Stimulated activated CD8-positive, alpha-beta memory T cell treated with anti-CD3 and anti-CD28 coated beads, Interleukin-4, amount 100 ng/mL, for 24 hours (primary cell): ENCODE results near the gene IRX2.

Experiments used
- DNase-seq: peaks from one replicate; pipeline ENCODE4 v3.0.0-alpha.2; 2020; ENCODE audit warnings: low read depth

Gene IRX2

DNA sequence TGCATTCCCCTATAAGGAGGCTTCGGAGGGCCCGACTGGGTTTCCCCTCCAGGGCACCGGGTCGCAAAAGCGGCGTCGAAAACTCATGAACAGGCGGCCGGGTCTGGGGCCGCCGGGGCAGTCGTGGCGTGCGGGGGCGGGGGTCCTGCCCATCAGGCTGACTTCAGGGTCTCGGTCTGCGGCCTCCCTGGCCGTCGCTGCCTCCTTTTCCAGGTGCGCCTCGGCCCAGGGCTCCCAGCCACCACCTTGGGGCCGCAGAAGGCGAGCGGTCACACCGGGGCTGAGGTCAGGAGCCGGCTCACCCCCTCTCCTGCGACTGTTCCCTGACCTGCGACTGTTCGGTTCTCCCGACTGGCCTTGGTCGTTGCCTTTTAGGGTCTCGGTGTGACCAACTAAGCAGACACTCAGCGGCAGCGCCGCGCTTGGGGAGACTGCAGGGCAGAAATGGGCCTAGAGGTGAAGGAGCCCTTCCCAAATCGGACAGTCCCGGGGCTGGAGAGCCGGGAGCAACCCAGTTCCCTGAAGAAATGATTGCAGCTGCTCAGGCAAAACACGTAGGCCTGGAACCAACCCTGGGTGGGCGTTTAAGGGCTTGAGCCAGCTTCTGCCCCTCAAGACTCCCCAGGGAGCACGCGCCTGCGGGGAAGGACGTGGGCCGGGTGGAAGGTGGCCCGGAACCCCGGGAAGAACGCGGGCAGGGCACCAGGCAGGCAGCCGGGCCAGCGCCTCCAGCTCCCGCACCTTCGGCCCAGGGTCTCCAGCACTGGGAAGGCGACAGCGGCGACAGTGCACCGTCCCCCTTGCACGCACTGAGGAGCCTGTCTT, 11.2 kb downstream of the IRX2 start:
- DNase-seq = no peak

GRCh38 chr5:2739360-2740050, 12.0 kb downstream of the IRX2 start:
- no peak for DNase-seq

- DNase-seq = no peak
These were observed 12.6 kb downstream of the IRX2 start for GRCh38 chr5:2738700-2739359.

- no peak for DNase-seq
These were observed 13.2 kb downstream of the IRX2 start for GRCh38 chr5:2738156-2738699.

DNA sequence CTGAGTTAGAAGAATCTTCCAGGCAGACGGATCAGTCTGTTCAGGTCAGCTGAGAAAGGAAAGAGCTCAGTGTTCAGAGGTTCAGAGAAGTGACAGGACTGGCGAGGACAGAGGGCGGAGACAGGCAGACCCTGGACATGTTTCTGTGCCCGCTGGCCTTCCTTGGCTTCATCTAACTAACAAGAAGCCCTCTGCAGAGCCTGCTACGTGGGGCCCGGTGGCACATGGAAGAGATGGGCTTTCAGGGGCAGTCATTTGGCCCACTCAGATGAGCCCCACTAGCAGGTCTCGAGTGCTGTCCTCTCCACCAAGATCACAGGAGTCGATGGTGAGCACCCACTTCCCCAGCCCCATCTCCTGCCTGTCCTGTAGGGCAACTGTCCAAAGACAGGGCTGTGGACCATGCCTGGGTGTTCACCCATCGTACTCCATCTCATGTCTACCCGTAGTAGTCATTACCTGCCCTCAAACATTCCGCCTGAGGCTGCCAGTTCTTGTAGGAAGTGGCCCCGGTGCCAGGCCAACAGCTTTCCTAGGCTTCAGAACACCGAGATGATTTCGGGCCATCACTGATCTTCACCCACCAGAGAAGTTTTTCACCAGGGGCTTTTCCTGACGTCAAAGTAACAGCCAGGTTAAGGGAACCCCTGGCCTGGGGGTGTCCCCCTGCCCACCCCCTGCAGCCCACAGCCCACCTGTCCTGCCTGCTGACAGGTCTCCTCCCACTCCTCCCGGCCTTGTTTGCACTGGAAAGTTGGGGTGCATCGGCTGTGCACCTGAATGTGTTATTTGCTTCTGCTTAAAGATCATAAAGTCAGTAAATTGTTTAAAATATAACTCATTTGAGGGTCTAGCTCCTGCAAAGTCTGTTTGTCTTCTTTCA, 14.0 kb downstream of the IRX2 start:
- DNase-seq = no peak

DNA sequence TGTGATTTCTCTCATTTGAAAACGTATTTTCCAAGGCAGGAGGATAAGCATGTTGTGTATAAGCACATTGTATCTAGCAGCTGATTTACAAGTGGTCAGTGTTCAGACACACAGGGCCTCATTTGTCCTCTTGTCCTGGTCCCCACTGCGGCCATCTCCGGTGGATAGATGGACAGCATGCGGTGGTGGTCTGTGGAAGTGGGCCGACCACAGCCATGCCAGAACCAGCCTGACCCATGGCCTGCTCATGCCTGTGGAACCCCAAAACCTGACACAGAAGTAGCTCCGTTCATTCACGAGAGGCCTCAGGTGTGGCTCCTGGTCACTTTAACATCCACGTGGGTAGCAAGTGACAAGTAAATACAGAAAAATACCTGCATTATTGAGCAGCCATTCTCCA, 14.6 kb downstream of the IRX2 start:
- no peak for DNase-seq

DNA sequence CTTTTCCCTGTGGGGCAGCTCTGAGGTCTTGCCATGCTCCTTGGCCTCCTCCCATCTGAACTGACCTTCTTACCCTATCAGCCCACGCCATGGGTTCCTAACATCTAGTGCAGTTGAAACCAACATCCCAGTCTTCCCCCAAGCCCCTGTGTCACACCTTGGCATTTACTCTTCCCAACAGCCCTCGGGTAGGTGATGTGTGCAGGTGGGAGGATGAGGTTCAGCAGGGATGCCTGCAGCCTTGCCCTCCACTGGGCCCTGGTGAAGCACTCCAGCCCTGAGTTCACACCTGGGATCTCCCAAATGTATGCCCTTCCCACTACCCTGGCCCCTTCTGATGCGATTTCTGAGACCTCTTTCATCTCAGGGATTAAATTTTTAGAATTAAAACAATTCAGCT, 15.5 kb downstream of the IRX2 start:
- no peak for DNase-seq

GRCh38 chr5:2732850-2733249, 18.6 kb downstream of the IRX2 start:
- DNase-seq = no peak

DNA sequence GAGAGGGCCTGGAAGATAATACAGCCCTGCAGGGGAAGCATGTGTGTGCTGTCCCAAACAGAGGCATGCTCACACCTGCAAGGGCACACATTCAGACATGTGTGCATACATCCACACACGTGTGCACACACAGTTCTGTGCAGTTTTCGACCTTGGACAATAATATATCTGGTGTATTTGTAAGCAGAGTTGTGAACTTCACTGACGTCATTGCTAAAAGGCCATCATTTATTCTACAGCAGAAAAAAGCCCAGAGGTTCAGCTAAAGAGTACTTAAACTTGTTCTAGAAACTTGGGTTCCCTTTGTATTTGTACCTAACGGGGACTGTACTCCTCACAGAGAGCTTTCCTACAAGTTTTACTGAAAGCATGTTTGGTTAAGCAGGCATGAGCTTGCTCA, 19.5 kb downstream of the IRX2 start:
- no peak for DNase-seq

GRCh38 chr5:2729189-2729588, 22.3 kb downstream of the IRX2 start:
- DNase-seq = no peak

- no peak for DNase-seq
These were observed 23.9 kb downstream of the IRX2 start for GRCh38 chr5:2727550-2727949.

DNA sequence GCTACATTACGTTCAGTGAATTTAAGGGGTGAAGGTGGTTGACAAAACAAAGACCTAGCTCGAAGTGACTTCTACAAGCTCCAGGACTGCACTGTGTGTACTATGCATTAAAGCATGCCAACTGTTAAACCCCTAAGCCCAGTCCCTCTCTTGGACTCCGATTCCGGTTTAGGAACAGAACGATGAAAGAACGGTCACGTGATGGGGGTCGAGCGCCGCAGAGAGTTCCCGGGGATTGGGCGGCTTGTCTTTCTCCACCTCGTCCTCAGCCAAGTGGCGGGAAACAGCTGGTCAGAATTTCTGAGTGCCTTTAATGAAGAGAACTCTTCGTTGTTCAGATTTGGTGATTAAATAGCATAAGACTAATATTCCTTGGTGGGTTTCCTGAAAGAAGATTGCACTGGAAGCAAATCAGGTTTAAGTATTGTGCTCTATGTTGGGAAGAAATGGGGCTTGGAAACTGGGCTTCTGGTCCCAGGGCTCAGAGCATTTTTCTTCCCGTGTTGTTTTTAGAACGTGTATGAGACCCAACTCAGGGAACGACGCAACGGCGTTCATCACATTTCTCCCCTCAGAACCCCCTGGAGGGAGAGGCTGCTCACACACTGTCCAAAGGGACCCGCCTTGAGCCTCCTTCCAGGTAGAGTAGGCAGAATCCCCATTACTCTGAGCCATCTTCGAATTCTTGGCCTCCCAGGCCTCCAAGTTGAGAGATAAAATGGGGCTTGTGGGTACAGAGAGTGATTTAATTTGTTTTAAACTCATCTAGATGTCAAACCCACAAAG, 25.3 kb downstream of the IRX2 start:
- no peak for DNase-seq

GRCh38 chr5:2724831-2725230, 26.6 kb downstream of the IRX2 start:
- no peak for DNase-seq

GRCh38 chr5:2724031-2724581, 27.4 kb downstream of the IRX2 start:
- no peak for DNase-seq

DNA sequence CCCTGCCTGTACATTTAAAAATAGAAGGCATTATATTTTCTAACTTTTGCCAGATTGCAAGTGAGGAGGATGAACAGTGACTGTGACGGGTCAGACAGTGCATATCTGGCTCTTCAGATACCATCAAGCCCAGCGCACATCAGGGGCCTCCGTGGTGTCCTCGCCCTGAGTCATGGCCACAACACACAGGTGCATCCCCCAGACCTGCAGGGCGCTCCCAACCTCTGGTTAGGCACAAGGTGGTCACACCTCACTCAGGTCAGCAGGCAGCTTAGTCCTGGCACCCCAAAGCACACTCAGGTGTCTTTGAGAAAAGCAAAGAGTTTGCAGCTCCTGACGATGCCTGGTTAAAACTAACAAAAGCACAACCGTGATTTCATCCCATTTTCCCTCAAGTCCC, 28.6 kb downstream of the IRX2 start:
- DNase-seq = no peak

- no peak for DNase-seq
These were observed 29.9 kb downstream of the IRX2 start for GRCh38 chr5:2721385-2722138.

DNA sequence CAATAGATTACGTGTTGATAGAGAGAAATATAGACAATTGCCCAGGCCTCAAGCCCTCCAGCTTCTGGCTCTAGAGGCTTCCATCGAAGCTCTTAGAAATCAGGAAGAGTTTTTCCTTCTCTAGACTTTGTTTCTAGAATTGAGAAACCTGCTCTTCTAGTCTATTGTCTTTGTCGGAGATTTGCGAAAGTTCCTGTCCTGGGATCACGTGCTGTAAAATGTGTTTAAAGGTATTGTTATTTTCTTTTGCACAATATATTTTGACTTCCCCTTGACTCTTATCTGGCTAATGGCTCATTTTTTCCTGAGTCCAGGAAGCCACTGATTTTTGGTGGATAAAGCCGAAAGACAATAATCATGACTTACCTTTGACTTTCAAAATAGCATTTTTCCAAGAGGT, 32.1 kb downstream of the IRX2 start:
- no peak for DNase-seq

GRCh38 chr5:2718115-2718514, 33.4 kb downstream of the IRX2 start:
- DNase-seq = no peak

GRCh38 chr5:2715856-2716255, 35.6 kb downstream of the IRX2 start:
- DNase-seq = no peak

DNA sequence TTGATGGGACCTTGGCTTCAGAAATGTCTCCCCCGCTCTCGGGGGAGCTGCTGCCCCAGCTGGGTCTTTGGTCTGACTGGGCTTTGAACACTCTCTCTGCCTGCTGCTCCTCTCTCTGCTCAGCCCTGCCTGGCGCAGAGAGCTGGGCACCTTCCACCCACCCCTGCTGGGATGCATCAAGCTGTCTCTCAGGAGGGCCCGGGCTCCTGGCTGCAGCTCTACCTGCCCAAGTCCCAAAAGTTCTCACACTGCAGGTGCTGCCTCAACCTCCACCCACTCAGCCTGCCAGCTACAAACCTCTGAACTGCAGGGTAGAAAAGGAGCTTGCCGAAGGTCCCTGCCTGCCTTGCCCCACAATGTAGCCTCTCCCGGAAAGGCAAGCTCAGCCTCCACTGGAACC, 36.7 kb downstream of the IRX2 start:
- DNase-seq = no peak
